NCI-H526 (cell line): ENCODE data around the gene UAP1L1.

ENCODE experiments used
- DNase-seq, 2 experiments: peaks; one replicate each; lab custom pipeline; 2025; lab: John Stamatoyannopoulos, UW

The UAP1L1 gene

DNA sequence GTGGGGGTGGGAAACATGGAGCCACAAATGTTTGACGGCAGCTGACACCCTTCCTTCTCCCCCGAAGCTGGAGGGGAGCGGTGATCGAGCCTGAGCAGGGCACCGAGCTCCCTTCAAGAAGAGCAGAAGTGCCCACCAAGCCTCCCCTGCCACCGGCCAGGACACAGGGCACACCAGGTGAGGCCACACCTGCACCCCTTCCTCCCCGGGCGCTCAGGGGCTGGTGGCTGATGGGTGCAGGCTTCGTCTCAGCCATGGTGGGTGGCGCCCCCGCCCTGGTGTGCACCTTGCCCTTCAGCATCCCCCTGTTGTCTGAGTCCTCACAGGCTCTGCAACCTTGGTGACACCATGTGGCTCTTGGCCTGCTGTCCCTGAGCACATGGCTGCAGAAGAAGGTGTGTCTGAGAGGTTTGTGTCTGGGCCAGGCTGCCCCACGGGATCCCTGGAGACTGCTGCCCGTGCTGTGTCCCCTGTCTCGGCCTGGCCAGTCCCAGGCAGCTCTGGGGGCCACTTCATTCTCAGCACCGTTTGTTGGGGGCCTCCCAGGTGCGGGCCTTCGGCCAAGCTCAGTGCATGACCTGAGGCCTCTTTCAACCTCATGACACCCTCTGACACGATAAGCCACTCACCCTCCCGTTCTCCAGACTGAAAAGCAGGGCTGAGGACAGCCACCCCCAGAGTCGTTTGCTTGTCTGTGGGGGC is 20.6 kb downstream of the UAP1L1 start:
- DNase-seq, result no peak

- DNase-seq, result no peak
These were observed 21.9 kb downstream of the UAP1L1 start for GRCh38 chr9:137099231-137099630.

DNA sequence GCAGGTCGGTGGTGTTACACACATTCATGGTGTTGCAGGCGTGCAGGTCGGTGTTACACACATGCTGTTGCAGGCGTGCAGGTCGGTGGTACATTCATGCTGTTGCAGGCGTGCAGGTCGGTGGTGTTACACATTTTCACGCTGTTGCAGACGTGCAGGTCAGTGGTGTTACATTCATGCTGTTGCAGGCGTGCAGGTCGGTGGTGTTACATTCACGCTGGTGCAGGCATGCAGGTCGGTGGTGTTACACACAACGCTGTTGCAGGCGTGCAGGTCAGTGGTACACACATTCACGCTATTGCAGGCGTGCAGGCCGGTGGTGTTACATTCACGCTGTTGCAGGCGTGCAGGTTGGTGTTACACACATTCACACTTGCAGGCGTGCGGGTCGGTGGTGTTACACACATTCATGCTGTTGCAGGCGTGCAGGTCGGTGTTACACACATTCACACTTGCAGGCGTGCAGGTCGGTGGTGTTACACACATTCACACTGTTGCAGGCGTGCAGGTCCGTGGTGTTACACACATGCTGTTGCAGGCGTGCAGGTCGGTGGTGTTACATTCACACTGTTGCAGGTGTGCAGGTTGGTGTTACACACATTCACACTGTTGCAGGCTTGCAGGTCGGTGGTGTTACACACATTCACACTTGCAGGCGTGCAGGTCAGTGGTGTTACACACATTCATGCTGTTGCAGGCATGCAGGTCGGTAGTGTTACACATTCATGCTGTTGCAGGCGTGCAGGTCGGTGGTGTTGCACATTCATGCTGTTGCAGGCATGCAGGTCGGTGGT is 26.1 kb downstream of the UAP1L1 start:
- DNase-seq, result no peak

GRCh38 chr9:137105814-137106661 is 28.7 kb downstream of the UAP1L1 start:
- DNase-seq, result no peak

DNA sequence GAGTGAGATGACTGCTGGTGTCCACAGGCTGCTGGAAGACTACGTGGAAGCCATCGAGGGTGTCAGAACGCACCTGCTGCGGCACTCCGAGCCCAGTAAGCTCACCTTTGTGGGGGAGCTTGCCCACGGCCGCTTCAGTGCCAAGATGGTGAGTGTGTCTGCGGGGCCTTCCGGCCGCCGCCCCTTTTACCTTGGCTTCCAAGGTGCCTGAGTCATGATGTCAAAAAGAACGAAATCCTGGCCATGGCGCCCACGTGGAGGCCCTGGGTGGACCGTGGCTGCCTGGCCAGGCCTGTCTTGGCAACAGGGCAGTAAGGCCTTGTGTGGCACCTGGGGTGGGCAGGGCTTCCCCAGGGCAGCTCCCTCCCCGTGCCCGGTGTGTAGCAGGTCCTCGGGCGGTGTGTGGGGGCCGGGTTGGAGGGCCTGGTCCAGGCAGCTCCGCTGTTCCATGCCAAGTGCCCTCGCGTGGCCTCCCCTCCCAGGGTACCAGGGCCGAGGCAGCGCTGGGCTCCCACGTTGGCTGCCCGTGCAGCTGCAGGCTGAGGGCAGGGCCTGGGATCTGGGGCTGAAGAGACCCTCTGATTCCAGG is 29.4 kb downstream of the UAP1L1 start:
- no peak for DNase-seq

- no peak for DNase-seq
These were observed 30.1 kb downstream of the UAP1L1 start for GRCh38 chr9:137107312-137107921.

- DNase-seq, result no peak
These were observed 30.7 kb downstream of the UAP1L1 start for GRCh38 chr9:137107982-137108381.

- DNase-seq, result no peak
These were observed 31.4 kb downstream of the UAP1L1 start for GRCh38 chr9:137108608-137109249.

DNA sequence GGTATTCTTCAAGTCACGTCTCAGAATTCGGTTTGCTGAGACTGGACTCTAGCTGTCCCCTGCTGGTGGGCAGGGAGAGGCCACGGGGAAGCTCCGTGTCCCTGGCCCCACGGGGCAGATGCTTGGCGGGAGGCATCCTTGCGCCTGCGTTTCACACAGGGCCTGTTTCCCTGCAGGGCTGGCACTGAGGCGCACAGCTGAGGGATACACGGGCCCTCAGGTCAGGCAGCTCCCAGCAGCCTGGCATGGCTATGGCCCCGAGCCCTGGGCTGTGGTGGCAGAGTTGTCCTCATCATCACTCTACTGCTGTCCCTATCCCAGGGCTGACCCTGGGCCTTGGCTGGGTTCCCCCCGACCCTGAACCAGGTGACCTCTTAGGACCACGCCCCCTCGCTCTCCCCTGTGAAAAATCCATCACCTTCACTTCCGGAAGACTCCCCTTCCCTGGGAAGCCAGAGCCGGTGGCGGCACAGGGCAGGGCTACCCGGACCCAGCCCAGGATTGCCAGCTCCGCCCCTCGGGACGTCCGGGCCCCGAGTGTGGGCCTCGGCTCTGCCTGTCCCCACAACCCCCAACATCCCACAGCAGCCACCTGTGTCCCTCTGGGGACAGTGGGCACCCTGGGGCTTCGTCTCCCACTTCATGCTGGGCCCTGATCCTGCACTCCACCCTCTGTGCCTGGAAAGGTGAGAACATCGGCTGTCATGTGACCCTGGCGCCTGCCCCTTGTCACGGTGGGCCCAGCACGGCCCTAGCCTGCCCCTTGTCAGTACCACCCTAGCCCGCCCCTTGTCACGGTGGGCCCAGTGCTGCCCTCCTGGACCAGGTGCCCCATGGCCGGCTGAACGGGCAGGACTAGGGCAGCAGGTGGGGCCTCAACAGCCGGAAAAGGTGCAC is 32.2 kb downstream of the UAP1L1 start:
- no peak for DNase-seq

DNA sequence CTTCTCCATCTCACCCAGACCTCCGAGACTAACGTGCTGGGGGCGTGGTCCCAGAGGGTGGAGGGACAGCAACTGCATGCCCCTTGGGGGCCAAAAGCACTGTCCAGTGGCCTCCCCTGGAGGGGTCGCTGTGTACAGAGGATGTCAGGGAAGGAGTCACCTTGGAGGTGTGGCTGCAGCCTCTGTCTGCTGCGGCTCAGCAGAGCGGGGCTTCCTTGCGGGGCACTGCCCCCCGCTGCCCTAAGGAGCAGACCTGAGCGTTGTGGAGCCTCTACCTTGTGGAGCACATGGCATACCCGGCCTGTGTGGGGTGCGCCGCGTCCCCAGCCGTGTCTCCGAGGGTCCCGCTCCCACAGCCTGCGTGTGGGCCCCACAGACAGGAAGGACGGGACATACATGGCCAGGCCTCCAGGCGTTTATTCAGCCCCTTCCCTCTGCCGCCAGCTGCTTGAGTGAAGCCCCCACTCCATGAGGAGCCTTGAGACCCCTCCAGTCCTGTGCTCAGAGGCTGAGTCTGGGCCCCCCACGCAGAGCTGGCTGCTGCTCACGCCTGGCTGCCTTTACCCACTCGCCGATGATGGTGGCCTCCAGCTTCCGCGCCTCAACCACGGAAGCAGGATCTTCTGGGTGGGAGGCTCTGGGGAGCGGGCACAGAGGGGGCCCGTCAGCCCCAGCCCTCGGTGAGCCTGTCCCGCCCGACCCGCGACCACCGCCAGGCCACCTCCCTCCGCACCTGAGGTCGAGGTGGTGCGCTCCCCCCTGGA is 33.0 kb downstream of the UAP1L1 start:
- DNase-seq, result no peak

- no peak for DNase-seq
These were observed 33.8 kb downstream of the UAP1L1 start for GRCh38 chr9:137110911-137111787.

GRCh38 chr9:137111788-137112563 is 34.7 kb downstream of the UAP1L1 start:
- DNase-seq, result no peak

GRCh38 chr9:137112564-137113384 is 35.5 kb downstream of the UAP1L1 start:
- no peak for DNase-seq

DNA sequence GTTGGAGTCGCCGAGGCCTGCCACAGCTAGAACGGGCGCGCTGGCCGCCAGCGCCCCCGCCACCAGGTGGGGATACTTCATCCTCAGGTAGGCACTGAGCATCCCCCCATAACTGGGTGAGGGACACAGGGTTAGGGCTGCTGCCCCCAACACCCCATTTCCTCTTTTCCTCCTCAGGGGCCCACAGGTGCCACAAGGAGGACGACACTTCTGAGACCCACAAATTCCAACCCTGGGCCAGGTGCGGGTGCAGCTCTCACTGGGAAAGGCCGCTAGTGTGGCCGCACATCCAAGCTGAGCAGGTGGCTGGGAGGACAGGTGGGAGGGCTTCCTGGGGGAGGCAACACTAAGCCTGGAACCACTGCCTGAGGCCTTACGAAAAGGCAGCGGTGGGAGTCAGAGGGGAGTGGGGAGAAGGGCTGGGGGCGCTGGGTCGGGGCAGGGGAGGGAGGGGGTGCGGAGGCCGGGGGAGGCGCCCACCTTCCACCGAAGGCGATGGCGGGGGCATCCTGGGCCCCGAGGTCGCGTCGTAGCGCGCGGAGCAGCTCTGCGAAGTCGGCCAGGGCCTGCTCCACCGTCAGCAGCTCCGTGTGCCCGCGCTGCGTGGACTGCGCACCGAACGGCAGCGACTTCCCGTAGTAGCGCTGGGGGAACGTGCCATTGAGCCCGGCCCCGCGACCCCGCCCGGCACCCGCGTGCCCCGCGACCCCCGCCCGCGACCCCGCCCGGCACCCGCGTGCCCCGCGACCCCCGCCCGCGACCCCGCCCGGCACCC is 36.3 kb downstream of the UAP1L1 start:
- DNase-seq, result no peak

DNA sequence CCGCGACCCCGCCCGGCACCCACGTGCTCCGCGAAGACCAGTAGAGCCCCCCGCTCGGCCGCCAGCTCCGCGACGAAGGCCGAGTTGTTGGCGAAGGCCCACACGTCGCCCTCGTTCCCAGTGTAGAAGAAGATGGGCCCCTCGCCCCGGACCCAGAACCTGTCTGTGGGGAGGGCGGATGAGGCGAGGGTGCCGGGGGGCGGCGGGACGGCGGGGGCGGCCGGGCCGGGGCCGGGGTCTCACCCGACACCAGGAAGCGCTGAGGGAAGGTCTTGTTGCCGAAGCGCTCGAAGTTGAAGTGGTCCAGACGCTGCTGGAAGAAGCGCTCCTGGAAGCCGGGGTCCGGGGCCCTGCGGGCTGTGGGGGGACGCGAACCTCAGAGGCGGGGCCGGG is 36.9 kb downstream of the UAP1L1 start:
- no peak for DNase-seq
